Measurements from ENCODE around the gene DIS3L2. TPM values are rescaled to one million over a fixed set of nuclear protein-coding genes. Genes with fewer than 3 reads are reported as not detected.

Gene DIS3L2
- total RNA-seq, 4 donors from 2014 or later, result 13.3 to 31.0 (median 23.6) TPM

- H3K27ac ChIP-seq, result no peak overlapping the region
- 50 to 64% methylated on average over 1 of the region's 1 CpG for WGBS, 2 donors (ENCODE audit: low coverage in 1 of 2)
- no peak for ATAC-seq
Measured at GRCh38 chr2:232374356-232374755, 412.8 kb downstream of the DIS3L2 start.

DNA sequence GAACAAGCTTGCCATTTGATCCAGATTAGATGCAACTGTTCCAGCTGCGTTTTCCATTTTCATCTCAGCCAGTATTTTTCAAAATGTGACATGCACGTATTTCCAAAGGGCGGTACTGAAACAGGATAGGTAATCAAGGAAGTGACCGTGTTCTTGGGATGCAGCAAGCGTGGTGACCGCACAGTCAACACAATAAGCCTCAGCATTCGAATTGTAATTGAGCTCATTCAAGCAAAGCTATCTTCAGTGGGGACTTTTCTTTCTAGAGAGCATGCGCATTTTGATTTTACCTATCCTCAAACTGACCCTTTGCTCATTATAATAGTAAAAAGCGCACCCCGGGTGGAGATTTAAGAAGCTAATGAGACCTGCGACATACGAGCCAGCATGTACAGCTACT, 413.7 kb downstream of the DIS3L2 start:
- no peak overlapping the region for H3K4me3 ChIP-seq
- no peak overlapping the region for H3K27ac ChIP-seq
- ATAC-seq, result no peak
- WGBS, 2 donors (ENCODE audit: low coverage in 1 of 2), result 61 to 62% methylated on average over 6 to 9 of the region's 12 CpGs
- H3K4me1 ChIP-seq, result no peaks in the 10 kb centered on the region
- TF ChIP-seq POLR2AphosphoS5 (IDR thresholded peaks at IDR 0.05) (no peak), EP300 (IDR thresholded peaks at IDR 0.05) (no peak), POLR2A (IDR thresholded peaks at IDR 0.05) (no peak), CTCF (IDR thresholded peaks at IDR 0.05) (no peak)
- H3K9me3 ChIP-seq, result no peaks in the 10 kb centered on the region
- H3K36me3 ChIP-seq, result no peaks in the 10 kb centered on the region
- peaks cover 32% of the 10 kb centered on the region for H3K27me3 ChIP-seq

More at GRCh38 chr2:232374356-232374755, 412.8 kb downstream of the DIS3L2 start:
- Histone ChIP-seq H3K9me3 (no peaks in the 10 kb centered on the region), H3K4me3 (no peak overlapping the region), H3K4me1 (no peaks in the 10 kb centered on the region), H3K27me3 (peaks cover 24% of the 10 kb centered on the region), H3K36me3 (no peaks in the 10 kb centered on the region)
- no peak for TF ChIP-seq EP300 (IDR thresholded peaks at IDR 0.05)

- no peak for ATAC-seq
- 80 to 95% methylated on average over 1 to 2 of the region's 4 CpGs for whole genome bisulfite sequencing, 2 donors (ENCODE audit: low coverage in 1 of 2)
- Histone ChIP-seq H3K9me3 (no peaks in the 10 kb centered on the region), H3K4me1 (no peaks in the 10 kb centered on the region), H3K36me3 (no peaks in the 10 kb centered on the region), H3K4me3 (no peak overlapping the region), H3K27ac (no peak overlapping the region), H3K27me3 (peaks cover 39% of the 10 kb centered on the region)
- TF ChIP-seq POLR2AphosphoS5 (IDR thresholded peaks at IDR 0.05) (no peak), CTCF (IDR thresholded peaks at IDR 0.05) (no peak), POLR2A (IDR thresholded peaks at IDR 0.05) (no peak), EP300 (IDR thresholded peaks at IDR 0.05) (no peak)
Measured at GRCh38 chr2:232376260-232376659, 414.7 kb downstream of the DIS3L2 start.

- Histone ChIP-seq H3K9me3 (no peaks in the 10 kb centered on the region), H3K4me1 (no peaks in the 10 kb centered on the region), H3K27me3 (peaks cover 44% of the 10 kb centered on the region), H3K4me3 (no peak overlapping the region), H3K27ac (no peak overlapping the region), H3K36me3 (no peaks in the 10 kb centered on the region)
- WGBS, 2 donors (ENCODE audit: low coverage in 1 of 2), result 90% methylated on average over 2 of the region's 7 CpGs; no CpG with 5 or more reads in 1 of the 2 donors
- TF ChIP-seq POLR2AphosphoS5 (IDR thresholded peaks at IDR 0.05) (no peak), CTCF (IDR thresholded peaks at IDR 0.05) (no peak), POLR2A (IDR thresholded peaks at IDR 0.05) (no peak), EP300 (IDR thresholded peaks at IDR 0.05) (no peak)
- no peak for ATAC-seq
Measured at GRCh38 chr2:232376713-232377112, 415.2 kb downstream of the DIS3L2 start.

DNA sequence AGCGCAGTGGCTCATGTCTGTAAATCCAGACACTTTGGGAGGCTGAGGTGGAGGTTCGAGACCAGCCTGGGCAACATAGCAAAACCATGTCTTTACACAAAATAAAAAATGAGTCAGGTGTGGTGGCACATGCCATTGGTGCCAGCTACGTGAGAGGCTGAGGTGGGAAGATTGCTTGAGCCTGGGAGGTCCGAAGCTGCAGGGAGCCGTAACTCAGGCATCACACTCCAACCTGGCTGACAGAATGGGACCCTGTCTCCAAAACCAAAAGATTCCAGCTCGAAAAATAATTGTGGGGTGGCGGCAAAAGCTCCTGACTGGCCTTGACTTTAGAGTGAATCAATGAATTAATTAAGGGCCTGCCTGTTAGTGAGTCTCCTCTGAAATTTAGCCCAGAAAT, 415.8 kb downstream of the DIS3L2 start:
- no peak overlapping the region for H3K27ac ChIP-seq
- no peaks in the 10 kb centered on the region for H3K36me3 ChIP-seq
- H3K4me3 ChIP-seq, result no peak overlapping the region
- 79 to 93% methylated on average over 5 to 7 of the region's 7 CpGs for WGBS, 2 donors (ENCODE audit: low coverage in 1 of 2)
- H3K9me3 ChIP-seq, result no peaks in the 10 kb centered on the region
- peaks cover 50% of the 10 kb centered on the region for H3K27me3 ChIP-seq
- no peak for TF ChIP-seq POLR2AphosphoS5 (IDR thresholded peaks at IDR 0.05)
- TF ChIP-seq EP300 (IDR thresholded peaks at IDR 0.05), result no peak
- TF ChIP-seq POLR2A (IDR thresholded peaks at IDR 0.05), result no peak
- no peak for TF ChIP-seq CTCF (IDR thresholded peaks at IDR 0.05)
- H3K4me1 ChIP-seq, result no peaks in the 10 kb centered on the region
- ATAC-seq, result no peak
